H9 (cell line): Measurements from ENCODE around the gene DPM3. TPM values are rescaled to one million over a fixed set of nuclear protein-coding genes. Genes with fewer than 3 reads are reported as not detected.

Source experiments
- DNase-seq: peaks from one replicate; pipeline ENCODE4 v3.0.0-alpha.2; 2017
- H2AFZ ChIP-seq: one replicate; pipeline ENCODE4 v1.6.1; 2013; ENCODE audit warnings: mild to moderate bottlenecking, low read length, control low read depth, moderate library complexity
- H2AK5ac ChIP-seq: 2 replicates; pipeline ENCODE4 v1.6.1; 2013; ENCODE audit warnings: low read length, control low read depth, mixed read lengths; ENCODE audit not compliant: insufficient read length
- H2BK120ac ChIP-seq: one replicate; pipeline ENCODE4 v1.6.1; 2013; ENCODE audit warnings: low read depth, mild to moderate bottlenecking, low read length, control low read depth, inconsistent platforms; ENCODE audit not compliant: poor library complexity, severe bottlenecking
- H2BK12ac ChIP-seq: 2 replicates; pipeline ENCODE4 v1.6.1; 2013; ENCODE audit warnings: low read length, control low read depth, mixed read lengths, low read depth; ENCODE audit not compliant: insufficient read length
- H2BK15ac ChIP-seq: 2 replicates; pipeline ENCODE4 v1.6.1; 2013; ENCODE audit warnings: low read depth, low read length, control low read depth
- H2BK20ac ChIP-seq: one replicate; pipeline ENCODE4 v1.6.1; 2013; ENCODE audit warnings: low read depth, mild to moderate bottlenecking, low read length, control low read depth, inconsistent platforms; ENCODE audit not compliant: poor library complexity, severe bottlenecking
- H2BK5ac ChIP-seq: 2 replicates; pipeline ENCODE4 v1.6.1; 2013; ENCODE audit warnings: low read length, control low read depth, mixed read lengths; ENCODE audit not compliant: insufficient read length
- H3K14ac ChIP-seq: 2 replicates; pipeline ENCODE4 v1.6.1; 2013; ENCODE audit warnings: low read length, control low read depth; ENCODE audit not compliant: insufficient read depth
- H3K18ac ChIP-seq: 2 replicates; pipeline ENCODE4 v1.6.1; 2013; ENCODE audit warnings: low read depth, mild to moderate bottlenecking, mixed read lengths, low read length, control low read depth; ENCODE audit not compliant: insufficient read length
- H3K23ac ChIP-seq: 2 replicates; pipeline ENCODE4 v1.6.1; 2013; ENCODE audit warnings: low read length, control low read depth, mixed read lengths, low read depth; ENCODE audit not compliant: insufficient read length
- H3K23me2 ChIP-seq: 2 replicates; pipeline ENCODE4 v1.6.1; 2013; ENCODE audit warnings: low read depth, mild to moderate bottlenecking, mixed read lengths, low read length, control low read depth; ENCODE audit not compliant: insufficient read length, poor library complexity, severe bottlenecking
- H3K27ac ChIP-seq: 2 replicates; pipeline ENCODE4 v1.5.1; 2013; ENCODE audit warnings: low read length, control low read depth, mixed read lengths, low read depth; ENCODE audit not compliant: insufficient read length
- H3K27me3 ChIP-seq: 2 replicates; pipeline ENCODE4 v1.6.1; 2013; ENCODE audit warnings: low read length, control low read depth, inconsistent platforms; ENCODE audit not compliant: insufficient read depth
- H3K4ac ChIP-seq: 2 replicates; pipeline ENCODE4 v1.6.1; 2013; ENCODE audit warnings: low read depth, mild to moderate bottlenecking, control low read depth, inconsistent platforms, low read length, moderate library complexity
- H3K4me1 ChIP-seq: 2 replicates; pipeline ENCODE4 v1.6.1; 2013; ENCODE audit warnings: low read length, control low read depth, inconsistent platforms; ENCODE audit not compliant: insufficient read depth
- H3K4me2 ChIP-seq: 2 replicates; pipeline ENCODE4 v1.6.1; 2013; ENCODE audit warnings: low read length, control low read depth, mixed read lengths; ENCODE audit not compliant: insufficient read length, insufficient read depth
- H3K56ac ChIP-seq: 2 replicates; pipeline ENCODE4 v1.6.1; 2013; ENCODE audit warnings: low read depth, mild to moderate bottlenecking, mixed read lengths, low read length, control low read depth; ENCODE audit not compliant: insufficient read length
- H3K79me1 ChIP-seq: 2 replicates; pipeline ENCODE4 v1.6.1; 2013; ENCODE audit warnings: low read depth, mild to moderate bottlenecking, moderate library complexity, low read length, control low read depth, inconsistent platforms; ENCODE audit not compliant: insufficient read depth, poor library complexity, severe bottlenecking
- H3K79me2 ChIP-seq: 2 replicates; pipeline ENCODE4 v1.6.1; 2013; ENCODE audit warnings: low read length, control low read depth, inconsistent platforms; ENCODE audit not compliant: insufficient read depth
- H3K9ac ChIP-seq: 2 replicates; pipeline ENCODE4 v1.6.1; 2013; ENCODE audit warnings: low read length, control low read depth, mixed read lengths; ENCODE audit not compliant: insufficient read length; ENCODE audit errors: extremely low read depth
- H3K9me3 ChIP-seq: one replicate; pipeline ENCODE4 v1.6.1; 2013; ENCODE audit warnings: low read depth, low read length, inconsistent platforms; ENCODE audit not compliant: control insufficient read depth
- H3T11ph ChIP-seq: one replicate; pipeline ENCODE4 v1.6.1; 2013; ENCODE audit warnings: mild to moderate bottlenecking, low read length, control low read depth, inconsistent platforms
- H4K20me1 ChIP-seq: one replicate; pipeline ENCODE4 v1.6.1; 2013; ENCODE audit not compliant: control insufficient read depth, insufficient read length, insufficient read depth
- H4K5ac ChIP-seq: 2 replicates; pipeline ENCODE4 v1.6.1; 2013; ENCODE audit warnings: low read depth, mild to moderate bottlenecking, mixed read lengths, low read length, control low read depth; ENCODE audit not compliant: insufficient read length
- H4K8ac ChIP-seq: replicated peaks from 2 replicates; pipeline ENCODE4 v1.6.1; 2013; ENCODE audit warnings: low read length, control low read depth, mixed read lengths, low read depth; ENCODE audit not compliant: insufficient read length
- H4K91ac ChIP-seq: 2 replicates; pipeline ENCODE4 v1.6.1; 2013; ENCODE audit warnings: low read depth, mild to moderate bottlenecking, moderate library complexity, mixed read lengths, low read length, control low read depth; ENCODE audit not compliant: insufficient read length
- H3K27ac Mint-ChIP-seq, 3 experiments: 2 replicates in 2 of 3; 3 replicates in 1 of 3; pipeline ENCODE4 v1.8.0; 2020 to 2021; ENCODE audit warnings: mixed read lengths in 3 of 3, mild to moderate bottlenecking in 1 of 3, moderate library complexity in 1 of 3
- H3K27me3 Mint-ChIP-seq: 2 replicates; pipeline ENCODE4 v1.8.0; 2021; ENCODE audit warnings: low read depth, mild to moderate bottlenecking, moderate library complexity, mixed read lengths
- H3K36me3 Mint-ChIP-seq, 3 experiments: 2 replicates in 2 of 3; 3 replicates in 1 of 3; pipeline ENCODE4 v1.8.0; 2020 to 2021; ENCODE audit warnings: low read depth in 3 of 3, mixed read lengths in 3 of 3; ENCODE audit not compliant: insufficient read depth in 1 of 3
- H3K4me1 Mint-ChIP-seq, 2 experiments: 2 replicates each; pipeline ENCODE4 v1.8.0; 2020; ENCODE audit warnings: mixed read lengths in 2 of 2
- H3K4me3 Mint-ChIP-seq, 2 experiments: 2 replicates in 1 of 2; 3 replicates in 1 of 2; pipeline ENCODE4 v1.8.0; 2020 to 2021; ENCODE audit warnings: mild to moderate bottlenecking in 2 of 2, mixed read lengths in 2 of 2, moderate library complexity in 1 of 2
- H3K9me3 Mint-ChIP-seq, 2 experiments: 2 replicates in 1 of 2; 3 replicates in 1 of 2; pipeline ENCODE4 v1.8.0; 2020; ENCODE audit warnings: mild to moderate bottlenecking in 2 of 2, mixed read lengths in 2 of 2, moderate library complexity in 1 of 2
- whole genome bisulfite sequencing: extraction: QIAGEN DNeasy Blood & Tissue Kit; methylation state at CpG from one replicate; pipeline ENCODE4 v1.1.7; 2013; ENCODE audit warnings: missing lambda C conversion rate, low lambda C conversion rate, mixed read lengths; ENCODE audit not compliant: insufficient read length; ENCODE audit errors: extremely low coverage; 5-methylcytosine and 5-hydroxymethylcytosine counted together
- total RNA-seq: library from RNA; stranded (reverse); gene quantifications from 2 replicates; pipeline ENCODE4 v1.2.1, GENCODE V29; 2021
- TF ChIP-seq, protein P1 (sequence below): fragments of 200-600 bp; sonication (generic); conservative IDR thresholded peaks from 3 replicates; pipeline ENCODE4 v1.8.0; 2021; ENCODE audit warnings: antibody characterized with exemption, mild to moderate bottlenecking

Gene DPM3
- total RNA-seq, 1 experiment from 2014 or later, result 48.5 TPM

DNA sequence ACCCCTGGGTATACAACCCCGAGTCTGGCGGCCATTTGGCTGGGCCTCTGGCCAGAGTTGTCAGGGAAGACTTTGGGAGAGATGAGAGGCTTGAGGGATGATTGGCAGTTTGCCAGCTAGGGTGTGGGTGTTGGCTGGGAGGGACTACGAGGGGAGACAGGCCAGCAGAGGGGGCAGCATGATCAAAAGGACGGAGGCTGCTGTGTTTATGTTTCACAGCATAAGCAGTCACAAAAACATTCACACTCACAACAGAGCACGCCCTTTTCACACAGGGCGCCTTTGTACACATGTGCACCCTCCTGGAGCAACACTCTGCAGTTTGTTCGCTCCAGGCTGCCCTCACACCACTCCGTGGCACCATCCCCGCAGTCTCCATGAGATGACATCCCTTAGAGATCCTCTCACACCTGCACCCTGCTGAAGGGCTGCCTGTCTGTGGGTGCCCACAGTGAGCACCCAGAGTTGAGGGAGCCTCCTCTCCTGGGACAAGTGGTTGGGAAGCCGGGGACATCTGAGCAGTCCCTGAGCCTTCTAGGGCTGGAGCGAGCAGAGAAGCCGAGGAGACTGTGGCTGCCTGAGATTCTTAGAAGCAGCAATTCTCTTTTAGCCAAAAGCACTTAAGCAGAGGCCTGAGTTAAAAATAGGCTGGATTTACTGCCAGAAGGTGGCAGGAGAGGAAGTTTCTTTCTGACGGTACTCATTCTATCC is 46.3 kb downstream of the DPM3 start:
- H3K18ac ChIP-seq, result no peak overlapping the region
- H3K9me3 ChIP-seq, result no peaks in the 10 kb centered on the region
- no peak overlapping the region for H3T11ph ChIP-seq
- peaks cover 54% of the 10 kb centered on the region for H3K27me3 Mint-ChIP-seq
- H2BK12ac ChIP-seq, result no peak overlapping the region
- H2BK20ac ChIP-seq, result no peak overlapping the region
- H3K9ac ChIP-seq, result no peak overlapping the region
- no peak overlapping the region for H2BK5ac ChIP-seq
- no peak overlapping the region for H3K4me2 ChIP-seq
- H2BK120ac ChIP-seq, result no peak overlapping the region
- H4K8ac ChIP-seq, result no peak overlapping the region
- no peaks in the 10 kb centered on the region for H3K4me1 ChIP-seq
- H3K27ac ChIP-seq, result no peak overlapping the region
- peaks cover 2% of the 10 kb centered on the region; the same call in 1 of the 2 replicates for H3K27me3 ChIP-seq
- H3K79me2 ChIP-seq, result no peaks in the 10 kb centered on the region
- H3K79me1 ChIP-seq, result no peaks in the 10 kb centered on the region
- DNase-seq, result no peak
- TF ChIP-seq, protein P1, sequence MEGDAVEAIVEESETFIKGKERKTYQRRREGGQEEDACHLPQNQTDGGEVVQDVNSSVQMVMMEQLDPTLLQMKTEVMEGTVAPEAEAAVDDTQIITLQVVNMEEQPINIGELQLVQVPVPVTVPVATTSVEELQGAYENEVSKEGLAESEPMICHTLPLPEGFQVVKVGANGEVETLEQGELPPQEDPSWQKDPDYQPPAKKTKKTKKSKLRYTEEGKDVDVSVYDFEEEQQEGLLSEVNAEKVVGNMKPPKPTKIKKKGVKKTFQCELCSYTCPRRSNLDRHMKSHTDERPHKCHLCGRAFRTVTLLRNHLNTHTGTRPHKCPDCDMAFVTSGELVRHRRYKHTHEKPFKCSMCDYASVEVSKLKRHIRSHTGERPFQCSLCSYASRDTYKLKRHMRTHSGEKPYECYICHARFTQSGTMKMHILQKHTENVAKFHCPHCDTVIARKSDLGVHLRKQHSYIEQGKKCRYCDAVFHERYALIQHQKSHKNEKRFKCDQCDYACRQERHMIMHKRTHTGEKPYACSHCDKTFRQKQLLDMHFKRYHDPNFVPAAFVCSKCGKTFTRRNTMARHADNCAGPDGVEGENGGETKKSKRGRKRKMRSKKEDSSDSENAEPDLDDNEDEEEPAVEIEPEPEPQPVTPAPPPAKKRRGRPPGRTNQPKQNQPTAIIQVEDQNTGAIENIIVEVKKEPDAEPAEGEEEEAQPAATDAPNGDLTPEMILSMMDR, result peak; percentile 64; the same call in 2 of the 3 replicates
- WGBS, result no CpG with 5 or more reads among the region's 13 CpGs
- H3K23me2 ChIP-seq, result peaks cover 6% of the 10 kb centered on the region
- no peak overlapping the region for H2AFZ ChIP-seq
- H2BK15ac ChIP-seq, result no peak overlapping the region
- H3K56ac ChIP-seq, result no peak overlapping the region
- H3K9me3 Mint-ChIP-seq, result peaks cover 0 to 2% of the 10 kb centered on the region in 2 experiments; a peak in 1 of 5 replicates
- no peak overlapping the region for H2AK5ac ChIP-seq
- H3K23ac ChIP-seq, result no peak overlapping the region
- H3K27ac Mint-ChIP-seq, result no peak overlapping the region; a peak in 2 of 7 replicates
- no peaks in the 10 kb centered on the region for H4K20me1 ChIP-seq
- H3K36me3 Mint-ChIP-seq, result no peaks in the 10 kb centered on the region
- no peak overlapping the region for H3K4me3 Mint-ChIP-seq
- no peak overlapping the region; the same call in 1 of the 2 replicates for H3K14ac ChIP-seq
- no peak overlapping the region for H3K4ac ChIP-seq
- H4K91ac ChIP-seq, result no peak overlapping the region
- peaks cover 17 to 23% of the 10 kb centered on the region in 2 experiments for H3K4me1 Mint-ChIP-seq
- no peak overlapping the region for H4K5ac ChIP-seq
